ENCODE data around the gene ADAMTS14. TPM values are rescaled to one million over a fixed set of nuclear protein-coding genes. Genes with fewer than 3 reads are reported as not detected.

ADAMTS14 gene
- total RNA-seq, 1 experiment from 2014 or later, result 1.6 TPM

DNA sequence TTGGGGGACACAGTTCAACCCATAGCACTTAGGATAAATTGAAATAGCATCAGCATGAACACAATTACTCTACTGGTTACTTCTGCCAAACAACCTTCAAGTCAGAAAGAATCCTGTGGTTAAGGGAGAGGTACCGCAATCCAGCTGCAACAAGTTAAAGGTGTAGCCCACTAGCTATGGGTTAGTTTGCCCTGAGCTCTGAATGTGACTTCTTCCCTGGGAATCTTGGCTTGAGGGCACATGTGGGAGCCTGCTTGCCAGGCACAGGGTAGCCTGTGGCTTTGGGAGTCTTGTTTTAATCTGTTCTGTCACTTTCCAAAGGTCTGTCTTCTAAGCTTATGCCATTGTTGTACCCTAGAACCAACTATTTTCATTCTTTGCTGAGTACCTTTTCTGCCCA, 134.5 kb downstream of the ADAMTS14 start:
- H3K4me2 ChIP-seq (ENCODE audit: insufficient read depth, insufficient read length, low read length), result no peak overlapping the region
- H3K79me2 ChIP-seq (ENCODE audit: insufficient read depth, low read length), result no peaks in the 10 kb centered on the region
- no peak overlapping the region for H2AK5ac ChIP-seq (ENCODE audit: insufficient read length, low read length)
- no CpG with 5 or more reads among the region's 1 CpG for WGBS (ENCODE audit: extremely low coverage, insufficient read length, low lambda C conversion rate)
- no peak overlapping the region for H2BK12ac ChIP-seq (ENCODE audit: insufficient read length, low read depth, low read length)
- H2BK20ac ChIP-seq (ENCODE audit: low read depth, low read length, poor library complexity, severe bottlenecking), result no peak overlapping the region
- H2BK120ac ChIP-seq (ENCODE audit: low read depth, low read length, poor library complexity, severe bottlenecking), result no peak overlapping the region
- no peaks in the 10 kb centered on the region; a peak in 1 of 5 replicates for H3K9me3 Mint-ChIP-seq
- no peak overlapping the region for H3K4ac ChIP-seq (ENCODE audit: low read depth, low read length)
- no peak overlapping the region for H3K56ac ChIP-seq (ENCODE audit: insufficient read length, low read depth, low read length)
- no peak overlapping the region for H3K9ac ChIP-seq (ENCODE audit: extremely low read depth, insufficient read length, low read length)
- TF ChIP-seq, protein P1, sequence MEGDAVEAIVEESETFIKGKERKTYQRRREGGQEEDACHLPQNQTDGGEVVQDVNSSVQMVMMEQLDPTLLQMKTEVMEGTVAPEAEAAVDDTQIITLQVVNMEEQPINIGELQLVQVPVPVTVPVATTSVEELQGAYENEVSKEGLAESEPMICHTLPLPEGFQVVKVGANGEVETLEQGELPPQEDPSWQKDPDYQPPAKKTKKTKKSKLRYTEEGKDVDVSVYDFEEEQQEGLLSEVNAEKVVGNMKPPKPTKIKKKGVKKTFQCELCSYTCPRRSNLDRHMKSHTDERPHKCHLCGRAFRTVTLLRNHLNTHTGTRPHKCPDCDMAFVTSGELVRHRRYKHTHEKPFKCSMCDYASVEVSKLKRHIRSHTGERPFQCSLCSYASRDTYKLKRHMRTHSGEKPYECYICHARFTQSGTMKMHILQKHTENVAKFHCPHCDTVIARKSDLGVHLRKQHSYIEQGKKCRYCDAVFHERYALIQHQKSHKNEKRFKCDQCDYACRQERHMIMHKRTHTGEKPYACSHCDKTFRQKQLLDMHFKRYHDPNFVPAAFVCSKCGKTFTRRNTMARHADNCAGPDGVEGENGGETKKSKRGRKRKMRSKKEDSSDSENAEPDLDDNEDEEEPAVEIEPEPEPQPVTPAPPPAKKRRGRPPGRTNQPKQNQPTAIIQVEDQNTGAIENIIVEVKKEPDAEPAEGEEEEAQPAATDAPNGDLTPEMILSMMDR (conservative IDR thresholded peaks at IDR 0.05), result no peak
- H2BK5ac ChIP-seq (ENCODE audit: insufficient read length, low read length), result no peak overlapping the region
- H3K23me2 ChIP-seq (ENCODE audit: insufficient read length, low read depth, low read length, poor library complexity, severe bottlenecking), result no peaks in the 10 kb centered on the region
- no peaks in the 10 kb centered on the region for H4K20me1 ChIP-seq (ENCODE audit: control insufficient read depth, insufficient read depth, insufficient read length)
- no peaks in the 10 kb centered on the region for H3K27me3 ChIP-seq (ENCODE audit: insufficient read depth, low read length)
- no peak overlapping the region for H3K27ac ChIP-seq (ENCODE audit: insufficient read length, low read depth, low read length)
- no peak overlapping the region for H4K5ac ChIP-seq (ENCODE audit: insufficient read length, low read depth, low read length)
- H3K36me3 Mint-ChIP-seq (ENCODE audit: insufficient read depth in 1 of 3, low read depth in 3 of 3), result no peaks in the 10 kb centered on the region
- H3K4me1 ChIP-seq (ENCODE audit: insufficient read depth, low read length), result peaks cover 6% of the 10 kb centered on the region; the same call in 1 of the 2 replicates
- no peak overlapping the region for H3K4me3 Mint-ChIP-seq
- no peak overlapping the region for H3K27ac Mint-ChIP-seq
- DNase-seq, result no peak
- no peak overlapping the region for H3T11ph ChIP-seq (ENCODE audit: low read length)
- H2AFZ ChIP-seq (ENCODE audit: low read length), result no peak overlapping the region
- no peak overlapping the region for H2BK15ac ChIP-seq (ENCODE audit: low read depth, low read length)
- no peaks in the 10 kb centered on the region for H3K9me3 ChIP-seq (ENCODE audit: control insufficient read depth, low read depth, low read length)
- H3K18ac ChIP-seq (ENCODE audit: insufficient read length, low read depth, low read length), result no peak overlapping the region
- H3K14ac ChIP-seq (ENCODE audit: insufficient read depth, low read length), result no peak overlapping the region
- H3K23ac ChIP-seq (ENCODE audit: insufficient read length, low read depth, low read length), result no peak overlapping the region
- no peaks in the 10 kb centered on the region for H3K79me1 ChIP-seq (ENCODE audit: insufficient read depth, low read depth, low read length, poor library complexity, severe bottlenecking)
- peaks cover 21 to 22% of the 10 kb centered on the region in 2 experiments for H3K4me1 Mint-ChIP-seq
- H4K8ac ChIP-seq (replicated peaks; ENCODE audit: insufficient read length, low read depth, low read length), result no peak overlapping the region
- H4K91ac ChIP-seq (ENCODE audit: insufficient read length, low read depth, low read length), result no peak overlapping the region
- H3K27me3 Mint-ChIP-seq (ENCODE audit: low read depth), result peaks cover 3% of the 10 kb centered on the region
